Endothelial cell (in vitro differentiated cells): Measurements from ENCODE around the gene BCAS1. TPM values are rescaled to one million over a fixed set of nuclear protein-coding genes. Genes with fewer than 3 reads are reported as not detected.

Source experiments
- DNase-seq: peaks from one replicate; pipeline ENCODE4 v3.0.0; 2021; ENCODE audit warnings: low spot score
- H3K27ac Mint-ChIP-seq: one replicate; pipeline ENCODE4 v1.8.0; 2021; ENCODE audit warnings: mixed read lengths, inconsistent platforms; ENCODE audit not compliant: unreplicated experiment
- H3K27me3 Mint-ChIP-seq: one replicate; pipeline ENCODE4 v1.8.0; 2021; ENCODE audit warnings: mild to moderate bottlenecking, moderate library complexity, mixed read lengths, inconsistent platforms; ENCODE audit not compliant: unreplicated experiment
- H3K36me3 Mint-ChIP-seq: one replicate; pipeline ENCODE4 v1.8.0; 2021; ENCODE audit warnings: mild to moderate bottlenecking, low read depth, mixed read lengths, inconsistent platforms; ENCODE audit not compliant: unreplicated experiment
- H3K4me1 Mint-ChIP-seq: one replicate; pipeline ENCODE4 v1.8.0; 2021; ENCODE audit warnings: mild to moderate bottlenecking, mixed read lengths, inconsistent platforms; ENCODE audit not compliant: unreplicated experiment
- H3K4me3 Mint-ChIP-seq: one replicate; pipeline ENCODE4 v1.8.0; 2021; ENCODE audit warnings: mild to moderate bottlenecking, mixed read lengths, inconsistent platforms; ENCODE audit not compliant: unreplicated experiment
- H3K9me3 Mint-ChIP-seq: one replicate; pipeline ENCODE4 v1.8.0; 2021; ENCODE audit warnings: mixed read lengths, inconsistent platforms; ENCODE audit not compliant: unreplicated experiment
- total RNA-seq: library from RNA; stranded (reverse); fragmentation: NEBNext Ultra II Directional; extraction: Animal tissue kit (Norgen Biotek cat#: 25700); gene quantifications from one replicate; pipeline ENCODE4 v1.2.1, GENCODE V29; 2021; ENCODE audit not compliant: unreplicated experiment
- TF ChIP-seq, protein P1 (sequence below): fragments of 200-600 bp; sonication (generic); IDR thresholded peaks from one replicate; pipeline ENCODE4 v1.5.0; 2021; ENCODE audit warnings: antibody characterized with exemption; ENCODE audit not compliant: unreplicated experiment

The BCAS1 gene
- total RNA-seq, 1 donor from 2014 or later = 0.05 TPM

DNA sequence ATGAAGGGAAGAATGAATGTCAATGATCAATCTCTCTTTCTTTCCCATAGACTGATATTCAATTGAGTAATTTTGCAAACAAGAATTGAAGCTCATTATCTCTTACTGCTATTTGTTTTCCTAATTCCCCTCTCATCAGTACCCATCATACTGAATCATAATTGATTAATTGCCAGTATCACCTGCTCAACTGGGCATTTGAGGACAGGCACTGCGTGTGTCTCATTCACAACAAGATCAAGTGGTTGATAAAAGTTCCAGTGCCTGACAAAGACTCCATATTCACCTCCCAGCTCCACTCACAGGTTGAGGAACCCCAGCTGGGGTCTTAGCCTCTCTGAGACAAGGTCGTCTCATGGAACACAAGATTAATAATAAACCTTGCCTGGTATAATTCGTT is 67.7 kb downstream of the BCAS1 start:
- H3K27me3 Mint-ChIP-seq = no peaks in the 10 kb centered on the region
- TF ChIP-seq, protein P1, sequence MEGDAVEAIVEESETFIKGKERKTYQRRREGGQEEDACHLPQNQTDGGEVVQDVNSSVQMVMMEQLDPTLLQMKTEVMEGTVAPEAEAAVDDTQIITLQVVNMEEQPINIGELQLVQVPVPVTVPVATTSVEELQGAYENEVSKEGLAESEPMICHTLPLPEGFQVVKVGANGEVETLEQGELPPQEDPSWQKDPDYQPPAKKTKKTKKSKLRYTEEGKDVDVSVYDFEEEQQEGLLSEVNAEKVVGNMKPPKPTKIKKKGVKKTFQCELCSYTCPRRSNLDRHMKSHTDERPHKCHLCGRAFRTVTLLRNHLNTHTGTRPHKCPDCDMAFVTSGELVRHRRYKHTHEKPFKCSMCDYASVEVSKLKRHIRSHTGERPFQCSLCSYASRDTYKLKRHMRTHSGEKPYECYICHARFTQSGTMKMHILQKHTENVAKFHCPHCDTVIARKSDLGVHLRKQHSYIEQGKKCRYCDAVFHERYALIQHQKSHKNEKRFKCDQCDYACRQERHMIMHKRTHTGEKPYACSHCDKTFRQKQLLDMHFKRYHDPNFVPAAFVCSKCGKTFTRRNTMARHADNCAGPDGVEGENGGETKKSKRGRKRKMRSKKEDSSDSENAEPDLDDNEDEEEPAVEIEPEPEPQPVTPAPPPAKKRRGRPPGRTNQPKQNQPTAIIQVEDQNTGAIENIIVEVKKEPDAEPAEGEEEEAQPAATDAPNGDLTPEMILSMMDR = no peak
- H3K27ac Mint-ChIP-seq = no peak overlapping the region
- no peak for DNase-seq
- no peaks in the 10 kb centered on the region for H3K36me3 Mint-ChIP-seq
- H3K4me3 Mint-ChIP-seq = no peak overlapping the region
- no peaks in the 10 kb centered on the region for H3K9me3 Mint-ChIP-seq
- H3K4me1 Mint-ChIP-seq = no peaks in the 10 kb centered on the region

DNA sequence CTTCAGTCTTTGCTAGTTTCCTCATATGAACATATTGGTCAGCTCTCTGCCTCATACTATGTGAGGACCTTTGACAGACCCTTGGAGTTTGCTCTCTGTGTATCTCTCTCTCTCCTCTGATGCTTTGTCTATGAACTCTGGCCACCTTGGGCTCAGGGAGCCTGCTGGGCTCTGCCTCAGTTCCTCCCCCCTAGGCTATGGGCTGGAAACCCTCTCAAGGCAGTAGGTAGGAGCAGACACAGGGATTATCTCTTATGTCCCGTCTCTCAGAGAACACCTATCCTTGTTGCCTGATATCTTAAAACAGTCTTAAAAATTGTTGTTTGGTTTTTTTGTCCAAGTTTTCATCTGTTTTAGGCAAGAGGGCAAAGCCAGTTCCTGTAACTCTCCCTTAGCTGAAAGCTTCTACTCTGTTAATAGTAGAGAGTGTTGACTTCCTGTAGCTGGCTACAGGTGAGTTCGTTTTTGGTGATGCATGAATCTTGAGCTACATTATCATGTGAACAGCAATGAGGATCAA is 68.3 kb downstream of the BCAS1 start:
- Mint-ChIP-seq H3K27me3 (no peaks in the 10 kb centered on the region), H3K4me1 (no peaks in the 10 kb centered on the region), H3K27ac (no peak overlapping the region), H3K4me3 (no peak overlapping the region), H3K36me3 (no peaks in the 10 kb centered on the region), H3K9me3 (no peaks in the 10 kb centered on the region)
- TF ChIP-seq, protein P1 = no peak
- DNase-seq = no peak

DNA sequence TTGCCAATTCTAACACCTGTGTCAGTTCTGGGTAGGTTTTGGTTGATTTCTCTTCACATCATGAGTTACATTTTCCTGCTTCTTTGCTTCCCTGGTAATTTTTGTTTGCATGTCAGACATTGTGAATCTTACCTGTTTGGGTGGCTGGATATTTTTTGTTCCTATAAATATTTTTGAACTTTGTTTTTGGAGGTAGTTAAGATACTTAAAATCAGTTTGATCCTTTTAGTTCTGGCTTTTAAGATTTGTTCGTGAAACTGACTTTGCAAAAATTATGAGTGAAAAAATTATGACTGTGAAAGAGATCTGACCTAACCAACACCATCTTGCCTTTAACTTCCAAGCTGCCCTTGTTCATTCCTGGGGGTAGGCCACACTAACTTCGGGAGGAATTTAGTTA is 69.5 kb downstream of the BCAS1 start:
- no peaks in the 10 kb centered on the region for H3K27me3 Mint-ChIP-seq
- TF ChIP-seq, protein P1 = no peak
- no peak overlapping the region for H3K27ac Mint-ChIP-seq
- H3K36me3 Mint-ChIP-seq = no peaks in the 10 kb centered on the region
- no peaks in the 10 kb centered on the region for H3K4me1 Mint-ChIP-seq
- no peak overlapping the region for H3K4me3 Mint-ChIP-seq
- no peak for DNase-seq
- no peaks in the 10 kb centered on the region for H3K9me3 Mint-ChIP-seq

DNA sequence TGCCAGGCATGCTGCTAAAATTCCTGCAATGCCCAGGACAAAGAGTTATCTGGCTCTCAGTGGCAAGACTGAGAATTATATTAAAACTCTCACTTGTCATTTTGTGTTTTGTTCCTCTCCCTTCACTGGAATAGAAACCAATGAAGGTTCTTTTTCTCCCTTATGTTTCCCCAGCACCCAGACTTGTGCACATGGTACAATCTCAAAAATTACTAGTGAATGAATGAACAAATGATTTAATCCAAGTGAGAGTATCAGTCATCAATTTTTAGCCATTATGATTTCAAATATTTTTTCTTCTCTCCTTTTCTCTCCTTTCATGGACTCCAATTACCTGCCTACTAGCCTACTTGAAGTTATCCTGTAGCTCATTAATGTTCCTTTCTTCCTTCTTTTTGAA is 70.1 kb downstream of the BCAS1 start:
- H3K36me3 Mint-ChIP-seq = no peaks in the 10 kb centered on the region
- no peak overlapping the region for H3K4me3 Mint-ChIP-seq
- no peaks in the 10 kb centered on the region for H3K27me3 Mint-ChIP-seq
- TF ChIP-seq, protein P1 = no peak
- H3K9me3 Mint-ChIP-seq = no peaks in the 10 kb centered on the region
- no peak for DNase-seq
- no peak overlapping the region for H3K27ac Mint-ChIP-seq
- H3K4me1 Mint-ChIP-seq = no peaks in the 10 kb centered on the region

DNA sequence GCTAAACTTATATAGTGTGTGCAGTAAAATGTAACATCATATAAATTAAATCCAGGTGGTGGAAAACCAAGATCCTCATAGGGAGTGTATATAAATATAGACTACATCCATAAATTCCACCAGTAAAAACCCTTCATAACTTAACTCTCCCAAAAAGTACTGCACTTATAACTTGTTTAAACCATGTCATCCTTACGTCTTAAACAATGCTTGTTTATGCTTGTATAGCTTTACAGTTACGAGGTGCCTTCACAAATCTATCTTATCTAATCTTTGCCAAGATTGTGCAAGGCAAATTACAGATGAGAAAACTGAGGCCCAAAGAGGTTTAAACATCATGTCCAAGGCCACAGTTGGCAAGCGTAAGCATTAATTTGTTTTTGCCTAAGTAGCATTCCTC is 71.3 kb downstream of the BCAS1 start:
- H3K27ac Mint-ChIP-seq = no peak overlapping the region
- H3K4me1 Mint-ChIP-seq = no peaks in the 10 kb centered on the region
- H3K9me3 Mint-ChIP-seq = no peaks in the 10 kb centered on the region
- no peaks in the 10 kb centered on the region for H3K27me3 Mint-ChIP-seq
- TF ChIP-seq, protein P1 = no peak
- no peak overlapping the region for H3K4me3 Mint-ChIP-seq
- no peak for DNase-seq
- no peaks in the 10 kb centered on the region for H3K36me3 Mint-ChIP-seq
